CD14-positive monocyte (primary cell): ENCODE measurements around the gene SGO1. TPM values are rescaled to one million over a fixed set of nuclear protein-coding genes. Genes with fewer than 3 reads are reported as not detected.

Experiments
- DNase-seq, 3 donors: peaks; one replicate each; pipeline ENCODE4 v3.0.0-alpha.2; 2011 to 2022
- H2AFZ ChIP-seq: 2 replicates; pipeline ENCODE4 v1.6.0; 2012; ENCODE audit warnings: mild to moderate bottlenecking, low read depth, low read length, inconsistent platforms; ENCODE audit not compliant: insufficient read depth, poor library complexity, severe bottlenecking
- H3K27ac ChIP-seq, 2 donors: 1 replicate in 1 of 2; 2 replicates in 1 of 2; pipeline ENCODE4 v1.5.1; 2012 to 2013; ENCODE audit warnings: low read length in 2 of 2, control low read depth in 1 of 2, inconsistent platforms in 1 of 2, low read depth in 1 of 2, mild to moderate bottlenecking in 1 of 2
- H3K27me3 ChIP-seq, 2 donors: one replicate each; pipeline versions ENCODE4 v1.6.0 to v1.6.1; 2011 to 2013; ENCODE audit warnings: low read length in 2 of 2; ENCODE audit not compliant: control insufficient read depth in 2 of 2, insufficient read depth in 2 of 2
- H3K36me3 ChIP-seq, 2 donors: replicated peaks in 1 of 2; 1 replicate in 1 of 2; 2 replicates in 1 of 2; pipeline versions ENCODE4 v1.5.1 to v1.6.1; 2012 to 2013; ENCODE audit warnings: low read length in 2 of 2, control low read depth in 1 of 2, inconsistent platforms in 1 of 2, mild to moderate bottlenecking in 1 of 2; ENCODE audit not compliant: insufficient read depth in 2 of 2, control insufficient read depth in 1 of 2
- H3K4me1 ChIP-seq, 2 donors: 1 replicate in 1 of 2; 2 replicates in 1 of 2; pipeline versions ENCODE4 v1.5.1 to v1.6.1; 2012 to 2013; ENCODE audit warnings: low read length in 2 of 2, control low read depth in 1 of 2, inconsistent platforms in 1 of 2, mild to moderate bottlenecking in 1 of 2, moderate library complexity in 1 of 2; ENCODE audit not compliant: insufficient read depth in 2 of 2, control insufficient read depth in 1 of 2
- H3K4me2 ChIP-seq: replicated peaks from 2 replicates; pipeline ENCODE3; 2012; ENCODE audit warnings: low read length, moderate library complexity, mild to moderate bottlenecking; ENCODE audit not compliant: poor library complexity, severe bottlenecking; ENCODE audit errors: extremely low read depth
- H3K4me3 ChIP-seq, 3 experiments: fragments of 200-600 bp in 1 of 3; sonication (generic) in 1 of 3; replicated peaks in 1 of 3; 1 replicate in 2 of 3; 2 replicates in 1 of 3; pipeline ENCODE4 v1.5.1; 2011 to 2013; ENCODE audit warnings: low read length in 3 of 3, mild to moderate bottlenecking in 3 of 3, control low read depth in 2 of 3, low read depth in 2 of 3, inconsistent platforms in 1 of 3, moderate library complexity in 1 of 3
- H3K79me2 ChIP-seq: 2 replicates; pipeline ENCODE4 v1.6.0; 2012; ENCODE audit warnings: mild to moderate bottlenecking, control low read depth, inconsistent platforms, low read length, moderate library complexity; ENCODE audit not compliant: insufficient read depth
- H3K9ac ChIP-seq: 2 replicates; pipeline ENCODE4 v1.6.0; 2017; ENCODE audit warnings: low read length, mild to moderate bottlenecking; ENCODE audit not compliant: insufficient read depth, poor library complexity, severe bottlenecking
- H3K9me3 ChIP-seq, 2 donors: replicated peaks in 1 of 2; 1 replicate in 1 of 2; 2 replicates in 1 of 2; pipeline versions ENCODE4 v1.5.1 to v1.6.1; 2012 to 2013; ENCODE audit warnings: low read length in 2 of 2, control low read depth in 1 of 2; ENCODE audit not compliant: control insufficient read depth in 1 of 2, insufficient read depth in 1 of 2
- H4K20me1 ChIP-seq: 2 replicates; pipeline ENCODE4 v1.6.0; 2012; ENCODE audit warnings: mild to moderate bottlenecking, low read length, control low read depth, moderate library complexity; ENCODE audit not compliant: insufficient read depth
- H3K27ac Mint-ChIP-seq, 7 donors: one replicate each; pipeline ENCODE4 v1.8.0; 2020; ENCODE audit warnings: mild to moderate bottlenecking in 7 of 7, mixed read lengths in 7 of 7, moderate library complexity in 6 of 7, inconsistent platforms in 2 of 7
- H3K27me3 Mint-ChIP-seq, 3 donors: one replicate each; pipeline ENCODE4 v1.8.0; 2021 to 2022; ENCODE audit warnings: low read depth in 3 of 3, mild to moderate bottlenecking in 3 of 3, mixed read lengths in 3 of 3, moderate library complexity in 3 of 3, inconsistent platforms in 1 of 3
- H3K36me3 Mint-ChIP-seq, 2 donors: one replicate each; pipeline ENCODE4 v1.8.0; 2020; ENCODE audit warnings: mixed read lengths in 2 of 2, inconsistent platforms in 1 of 2, mild to moderate bottlenecking in 1 of 2
- H3K4me1 Mint-ChIP-seq: one replicate; pipeline ENCODE4 v1.8.0; 2020; ENCODE audit warnings: mild to moderate bottlenecking, mixed read lengths
- H3K4me3 Mint-ChIP-seq, 2 donors: one replicate each; pipeline ENCODE4 v1.8.0; 2020; ENCODE audit warnings: mild to moderate bottlenecking in 2 of 2, mixed read lengths in 2 of 2, moderate library complexity in 1 of 2
- H3K9me3 Mint-ChIP-seq, 7 donors: one replicate each; pipeline ENCODE4 v1.8.0; 2020 to 2022; ENCODE audit warnings: mixed read lengths in 7 of 7, mild to moderate bottlenecking in 6 of 7, moderate library complexity in 6 of 7, inconsistent platforms in 2 of 7
- WGBS: methylation state at CpG from one replicate; pipeline ENCODE4 v1.1.5; 2013; ENCODE audit warnings: missing lambda C conversion rate; ENCODE audit not compliant: insufficient coverage; 5-methylcytosine and 5-hydroxymethylcytosine counted together
- intact Hi-C, 2 donors: fragments of 100-400 bp; cut with micrococcal nuclease; formaldehyde crosslinking; loops; one replicate each; pipeline versions ENCODE4 v1.15.0 to v1.15.1; 2023
- polyA plus RNA-seq, 3 donors: library from polyadenylated mRNA; depleted of rRNA in 1 of 3; unstranded in 2 of 3; stranded (reverse) in 1 of 3; fragments of 300-500 nt in 2 of 3; fragments of >200 nt in 1 of 3; fragmentation: Illumina TruSeq in 2 of 3; gene quantifications; 1 replicate in 2 of 3; 2 replicates in 1 of 3; pipeline ENCODE4 v1.2.3, GENCODE V29; 2012 to 2021
- TF ChIP-seq, protein P1 (sequence below): fragments of 200-600 bp; IDR thresholded peaks from one replicate; pipeline ENCODE4 v1.8.0; 2022; ENCODE audit warnings: antibody characterized with exemption, mild to moderate bottlenecking

Gene SGO1
- polyA plus RNA-seq, 3 donors: 0.07 to 0.42 (median 0.15) TPM

DNA sequence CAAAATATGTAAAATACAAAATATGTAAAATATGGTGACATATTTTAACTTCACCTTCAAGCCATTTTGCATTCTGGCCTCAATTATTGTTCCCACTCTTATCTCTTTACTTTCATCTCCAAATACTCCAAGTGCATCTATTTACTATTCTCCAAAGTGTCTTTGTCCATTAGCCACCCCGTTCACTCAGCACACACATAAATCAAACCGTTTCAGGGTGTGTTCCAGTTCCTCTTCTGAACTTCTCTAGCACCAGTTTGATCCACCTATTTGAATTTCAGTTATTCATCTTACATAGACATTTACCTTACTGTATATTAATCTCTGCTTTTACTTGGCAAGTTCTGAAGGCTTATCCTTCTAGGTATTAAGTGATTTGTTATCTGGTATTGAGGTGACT, 45.1 kb downstream of the SGO1 start:
- Histone ChIP-seq H3K9ac (no peak overlapping the region), H3K4me1 (peaks cover 0 to 5% of the 10 kb centered on the region in 2 donors), H4K20me1 (no peaks in the 10 kb centered on the region), H3K79me2 (no peaks in the 10 kb centered on the region), H3K9me3 (no peaks in the 10 kb centered on the region), H3K4me2 (no peak overlapping the region), H3K36me3 (peaks cover 37 to 59% of the 10 kb centered on the region in 2 donors), H3K4me3 (no peak overlapping the region), H3K27ac (no peak overlapping the region), H3K27me3 (no peaks in the 10 kb centered on the region), H2AFZ (no peak overlapping the region)
- H3K27ac Mint-ChIP-seq: peak overlapping the region in 2 of 7 donors; percentile 0 to 7
- H3K36me3 Mint-ChIP-seq: peaks cover 53 to 75% of the 10 kb centered on the region in 2 donors
- no peaks in the 10 kb centered on the region for H3K9me3 Mint-ChIP-seq
- intact Hi-C loops: no loop called here
- 0% methylated on average over 2 of the region's 2 CpGs for whole genome bisulfite sequencing
- peaks cover 3% of the 10 kb centered on the region for H3K4me1 Mint-ChIP-seq
- H3K4me3 Mint-ChIP-seq: no peak overlapping the region
- peaks cover 0 to 1% (median 0%) of the 10 kb centered on the region in 3 donors for H3K27me3 Mint-ChIP-seq
- TF ChIP-seq, protein P1, sequence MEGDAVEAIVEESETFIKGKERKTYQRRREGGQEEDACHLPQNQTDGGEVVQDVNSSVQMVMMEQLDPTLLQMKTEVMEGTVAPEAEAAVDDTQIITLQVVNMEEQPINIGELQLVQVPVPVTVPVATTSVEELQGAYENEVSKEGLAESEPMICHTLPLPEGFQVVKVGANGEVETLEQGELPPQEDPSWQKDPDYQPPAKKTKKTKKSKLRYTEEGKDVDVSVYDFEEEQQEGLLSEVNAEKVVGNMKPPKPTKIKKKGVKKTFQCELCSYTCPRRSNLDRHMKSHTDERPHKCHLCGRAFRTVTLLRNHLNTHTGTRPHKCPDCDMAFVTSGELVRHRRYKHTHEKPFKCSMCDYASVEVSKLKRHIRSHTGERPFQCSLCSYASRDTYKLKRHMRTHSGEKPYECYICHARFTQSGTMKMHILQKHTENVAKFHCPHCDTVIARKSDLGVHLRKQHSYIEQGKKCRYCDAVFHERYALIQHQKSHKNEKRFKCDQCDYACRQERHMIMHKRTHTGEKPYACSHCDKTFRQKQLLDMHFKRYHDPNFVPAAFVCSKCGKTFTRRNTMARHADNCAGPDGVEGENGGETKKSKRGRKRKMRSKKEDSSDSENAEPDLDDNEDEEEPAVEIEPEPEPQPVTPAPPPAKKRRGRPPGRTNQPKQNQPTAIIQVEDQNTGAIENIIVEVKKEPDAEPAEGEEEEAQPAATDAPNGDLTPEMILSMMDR: no peak
- no peak for DNase-seq

DNA sequence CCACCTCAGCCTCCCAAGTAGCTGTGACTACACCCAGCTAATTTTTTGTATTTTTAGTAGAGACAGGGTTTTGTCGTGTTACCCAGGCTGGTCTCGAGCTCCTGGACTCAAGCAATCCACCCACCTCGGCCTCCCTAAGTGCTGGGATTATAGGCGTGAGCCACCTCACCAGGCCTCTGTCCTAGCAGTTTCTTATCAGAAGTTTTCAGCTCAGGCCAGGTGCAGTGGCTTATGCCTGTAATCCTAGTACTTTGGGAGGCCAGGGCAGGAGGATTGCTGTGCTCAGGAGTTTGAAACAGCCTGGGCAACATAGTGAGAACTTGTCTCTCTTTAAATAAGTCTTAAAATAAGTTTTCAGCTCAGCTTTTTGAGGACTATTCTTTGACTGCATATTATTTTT, 48.4 kb downstream of the SGO1 start:
- TF ChIP-seq, protein P1: no peak

More for the DNA sequence above, 48.4 kb downstream of the SGO1 start:
- peaks cover 3% of the 10 kb centered on the region for H3K4me1 Mint-ChIP-seq
- H3K9me3 Mint-ChIP-seq: no peaks in the 10 kb centered on the region
- peak overlapping the region in 2 of 7 donors; percentile 52 to 73 for H3K27ac Mint-ChIP-seq
- H3K27me3 Mint-ChIP-seq: peaks cover 0 to 1% (median 0%) of the 10 kb centered on the region in 3 donors
- Histone ChIP-seq H3K9ac (no peak overlapping the region), H3K9me3 (no peaks in the 10 kb centered on the region), H3K27ac (no peak overlapping the region), H3K36me3 (peaks cover 31 to 64% of the 10 kb centered on the region in 2 donors), H3K27me3 (no peaks in the 10 kb centered on the region), H4K20me1 (no peaks in the 10 kb centered on the region), H3K4me3 (no peak overlapping the region), H3K79me2 (no peaks in the 10 kb centered on the region), H3K4me1 (peaks cover 0 to 5% of the 10 kb centered on the region in 2 donors), H3K4me2 (no peak overlapping the region), H2AFZ (no peak overlapping the region)
- H3K36me3 Mint-ChIP-seq: peaks cover 43 to 63% of the 10 kb centered on the region in 2 donors
- intact Hi-C loops: no loop called here
- 100% methylated on average over 2 of the region's 4 CpGs for WGBS
- no peak for DNase-seq
- no peak overlapping the region for H3K4me3 Mint-ChIP-seq
